H9 (cell line): ENCODE results near the gene NKIRAS1. TPM values are rescaled to one million over a fixed set of nuclear protein-coding genes. Genes with fewer than 3 reads are reported as not detected.

ENCODE experiments used
- DNase-seq: peaks from one replicate; pipeline ENCODE4 v3.0.0-alpha.2; 2017
- H2AFZ ChIP-seq: one replicate; pipeline ENCODE4 v1.6.1; 2013; ENCODE audit warnings: mild to moderate bottlenecking, low read length, control low read depth, moderate library complexity
- H2AK5ac ChIP-seq: 2 replicates; pipeline ENCODE4 v1.6.1; 2013; ENCODE audit warnings: low read length, control low read depth, mixed read lengths; ENCODE audit not compliant: insufficient read length
- H2BK120ac ChIP-seq: one replicate; pipeline ENCODE4 v1.6.1; 2013; ENCODE audit warnings: low read depth, mild to moderate bottlenecking, low read length, control low read depth, inconsistent platforms; ENCODE audit not compliant: poor library complexity, severe bottlenecking
- H2BK12ac ChIP-seq: 2 replicates; pipeline ENCODE4 v1.6.1; 2013; ENCODE audit warnings: low read length, control low read depth, mixed read lengths, low read depth; ENCODE audit not compliant: insufficient read length
- H2BK15ac ChIP-seq: 2 replicates; pipeline ENCODE4 v1.6.1; 2013; ENCODE audit warnings: low read depth, low read length, control low read depth
- H2BK20ac ChIP-seq: one replicate; pipeline ENCODE4 v1.6.1; 2013; ENCODE audit warnings: low read depth, mild to moderate bottlenecking, low read length, control low read depth, inconsistent platforms; ENCODE audit not compliant: poor library complexity, severe bottlenecking
- H2BK5ac ChIP-seq: 2 replicates; pipeline ENCODE4 v1.6.1; 2013; ENCODE audit warnings: low read length, control low read depth, mixed read lengths; ENCODE audit not compliant: insufficient read length
- H3K14ac ChIP-seq: 2 replicates; pipeline ENCODE4 v1.6.1; 2013; ENCODE audit warnings: low read length, control low read depth; ENCODE audit not compliant: insufficient read depth
- H3K18ac ChIP-seq: 2 replicates; pipeline ENCODE4 v1.6.1; 2013; ENCODE audit warnings: low read depth, mild to moderate bottlenecking, mixed read lengths, low read length, control low read depth; ENCODE audit not compliant: insufficient read length
- H3K23ac ChIP-seq: 2 replicates; pipeline ENCODE4 v1.6.1; 2013; ENCODE audit warnings: low read length, control low read depth, mixed read lengths, low read depth; ENCODE audit not compliant: insufficient read length
- H3K23me2 ChIP-seq: 2 replicates; pipeline ENCODE4 v1.6.1; 2013; ENCODE audit warnings: low read depth, mild to moderate bottlenecking, mixed read lengths, low read length, control low read depth; ENCODE audit not compliant: insufficient read length, poor library complexity, severe bottlenecking
- H3K27ac ChIP-seq: 2 replicates; pipeline ENCODE4 v1.5.1; 2013; ENCODE audit warnings: low read length, control low read depth, mixed read lengths, low read depth; ENCODE audit not compliant: insufficient read length
- H3K27me3 ChIP-seq: 2 replicates; pipeline ENCODE4 v1.6.1; 2013; ENCODE audit warnings: low read length, control low read depth, inconsistent platforms; ENCODE audit not compliant: insufficient read depth
- H3K4ac ChIP-seq: 2 replicates; pipeline ENCODE4 v1.6.1; 2013; ENCODE audit warnings: low read depth, mild to moderate bottlenecking, control low read depth, inconsistent platforms, low read length, moderate library complexity
- H3K4me1 ChIP-seq: 2 replicates; pipeline ENCODE4 v1.6.1; 2013; ENCODE audit warnings: low read length, control low read depth, inconsistent platforms; ENCODE audit not compliant: insufficient read depth
- H3K4me2 ChIP-seq: 2 replicates; pipeline ENCODE4 v1.6.1; 2013; ENCODE audit warnings: low read length, control low read depth, mixed read lengths; ENCODE audit not compliant: insufficient read length, insufficient read depth
- H3K56ac ChIP-seq: 2 replicates; pipeline ENCODE4 v1.6.1; 2013; ENCODE audit warnings: low read depth, mild to moderate bottlenecking, mixed read lengths, low read length, control low read depth; ENCODE audit not compliant: insufficient read length
- H3K79me1 ChIP-seq: 2 replicates; pipeline ENCODE4 v1.6.1; 2013; ENCODE audit warnings: low read depth, mild to moderate bottlenecking, moderate library complexity, low read length, control low read depth, inconsistent platforms; ENCODE audit not compliant: insufficient read depth, poor library complexity, severe bottlenecking
- H3K79me2 ChIP-seq: 2 replicates; pipeline ENCODE4 v1.6.1; 2013; ENCODE audit warnings: low read length, control low read depth, inconsistent platforms; ENCODE audit not compliant: insufficient read depth
- H3K9ac ChIP-seq: 2 replicates; pipeline ENCODE4 v1.6.1; 2013; ENCODE audit warnings: low read length, control low read depth, mixed read lengths; ENCODE audit not compliant: insufficient read length; ENCODE audit errors: extremely low read depth
- H3K9me3 ChIP-seq: one replicate; pipeline ENCODE4 v1.6.1; 2013; ENCODE audit warnings: low read depth, low read length, inconsistent platforms; ENCODE audit not compliant: control insufficient read depth
- H3T11ph ChIP-seq: one replicate; pipeline ENCODE4 v1.6.1; 2013; ENCODE audit warnings: mild to moderate bottlenecking, low read length, control low read depth, inconsistent platforms
- H4K20me1 ChIP-seq: one replicate; pipeline ENCODE4 v1.6.1; 2013; ENCODE audit not compliant: control insufficient read depth, insufficient read length, insufficient read depth
- H4K5ac ChIP-seq: 2 replicates; pipeline ENCODE4 v1.6.1; 2013; ENCODE audit warnings: low read depth, mild to moderate bottlenecking, mixed read lengths, low read length, control low read depth; ENCODE audit not compliant: insufficient read length
- H4K8ac ChIP-seq: replicated peaks from 2 replicates; pipeline ENCODE4 v1.6.1; 2013; ENCODE audit warnings: low read length, control low read depth, mixed read lengths, low read depth; ENCODE audit not compliant: insufficient read length
- H4K91ac ChIP-seq: 2 replicates; pipeline ENCODE4 v1.6.1; 2013; ENCODE audit warnings: low read depth, mild to moderate bottlenecking, moderate library complexity, mixed read lengths, low read length, control low read depth; ENCODE audit not compliant: insufficient read length
- H3K27ac Mint-ChIP-seq, 3 experiments: 2 replicates in 2 of 3; 3 replicates in 1 of 3; pipeline ENCODE4 v1.8.0; 2020 to 2021; ENCODE audit warnings: mixed read lengths in 3 of 3, mild to moderate bottlenecking in 1 of 3, moderate library complexity in 1 of 3
- H3K27me3 Mint-ChIP-seq: 2 replicates; pipeline ENCODE4 v1.8.0; 2021; ENCODE audit warnings: low read depth, mild to moderate bottlenecking, moderate library complexity, mixed read lengths
- H3K36me3 Mint-ChIP-seq, 3 experiments: 2 replicates in 2 of 3; 3 replicates in 1 of 3; pipeline ENCODE4 v1.8.0; 2020 to 2021; ENCODE audit warnings: low read depth in 3 of 3, mixed read lengths in 3 of 3; ENCODE audit not compliant: insufficient read depth in 1 of 3
- H3K4me1 Mint-ChIP-seq, 2 experiments: 2 replicates each; pipeline ENCODE4 v1.8.0; 2020; ENCODE audit warnings: mixed read lengths in 2 of 2
- H3K4me3 Mint-ChIP-seq, 2 experiments: 2 replicates in 1 of 2; 3 replicates in 1 of 2; pipeline ENCODE4 v1.8.0; 2020 to 2021; ENCODE audit warnings: mild to moderate bottlenecking in 2 of 2, mixed read lengths in 2 of 2, moderate library complexity in 1 of 2
- H3K9me3 Mint-ChIP-seq, 2 experiments: 2 replicates in 1 of 2; 3 replicates in 1 of 2; pipeline ENCODE4 v1.8.0; 2020; ENCODE audit warnings: mild to moderate bottlenecking in 2 of 2, mixed read lengths in 2 of 2, moderate library complexity in 1 of 2
- WGBS: extraction: QIAGEN DNeasy Blood & Tissue Kit; methylation state at CpG from one replicate; pipeline ENCODE4 v1.1.7; 2013; ENCODE audit warnings: missing lambda C conversion rate, low lambda C conversion rate, mixed read lengths; ENCODE audit not compliant: insufficient read length; ENCODE audit errors: extremely low coverage; 5-methylcytosine and 5-hydroxymethylcytosine counted together
- total RNA-seq: library from RNA; stranded (reverse); gene quantifications from 2 replicates; pipeline ENCODE4 v1.2.1, GENCODE V29; 2021
- TF ChIP-seq, protein P1 (sequence below): fragments of 200-600 bp; sonication (generic); conservative IDR thresholded peaks from 3 replicates; pipeline ENCODE4 v1.8.0; 2021; ENCODE audit warnings: antibody characterized with exemption, mild to moderate bottlenecking

Gene NKIRAS1
- total RNA-seq, 1 experiment from 2014 or later, result 6.1 TPM

DNA sequence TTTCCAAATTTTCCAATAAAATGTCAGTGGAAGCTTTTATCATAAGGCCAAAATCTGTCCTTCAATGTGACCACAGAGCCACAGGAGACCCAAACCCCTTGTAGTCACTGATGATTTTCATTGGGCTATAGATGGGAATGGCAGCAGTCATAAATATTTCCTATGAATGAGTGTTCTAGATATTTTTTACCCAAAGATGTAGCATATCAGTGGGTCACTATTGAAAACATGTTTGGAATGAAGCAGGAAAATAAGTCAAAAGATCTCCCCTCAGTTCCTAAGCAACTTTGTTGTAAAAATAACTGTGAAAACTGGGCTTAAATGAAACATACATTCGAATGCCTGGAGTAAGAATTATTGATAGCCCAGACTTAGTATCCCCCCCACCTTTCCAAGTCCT lies 49.0 kb downstream of the NKIRAS1 start:
- Histone ChIP-seq H3K4me1 (peaks cover 12% of the 10 kb centered on the region; the same call in 1 of the 2 replicates), H4K20me1 (no peaks in the 10 kb centered on the region)

More for the DNA sequence above, 49.0 kb downstream of the NKIRAS1 start:
- Histone ChIP-seq H2AK5ac (no peak overlapping the region), H2BK120ac (no peak overlapping the region), H3K56ac (no peak overlapping the region), H2BK5ac (no peak overlapping the region), H2BK20ac (no peak overlapping the region), H2AFZ (no peak overlapping the region), H2BK15ac (no peak overlapping the region), H3K27me3 (no peaks in the 10 kb centered on the region), H3K4me2 (no peak overlapping the region), H2BK12ac (no peak overlapping the region), H3K23ac (no peak overlapping the region), H3K14ac (no peak overlapping the region), H3K79me2 (peaks cover 3% of the 10 kb centered on the region; the same call in 1 of the 2 replicates), H4K91ac (no peak overlapping the region), H3K27ac (no peak overlapping the region), H4K5ac (no peak overlapping the region), H3T11ph (no peak overlapping the region), H3K9me3 (no peaks in the 10 kb centered on the region), H3K9ac (no peak overlapping the region), H3K18ac (no peak overlapping the region), H3K79me1 (peaks cover 5% of the 10 kb centered on the region), H4K8ac (no peak overlapping the region), H3K23me2 (no peaks in the 10 kb centered on the region), H3K4ac (no peak overlapping the region)
- Mint-ChIP-seq H3K36me3 (peaks cover 8 to 22% (median 12%) of the 10 kb centered on the region in 3 experiments), H3K4me1 (peaks cover 33 to 39% of the 10 kb centered on the region in 2 experiments), H3K27me3 (no peaks in the 10 kb centered on the region), H3K4me3 (no peak overlapping the region), H3K9me3 (0 out of 5 replicates have a peak, but pooled peaks cover 0 to 4% of the 10 kb centered on the region in 2 experiments), H3K27ac (no peak overlapping the region)
- TF ChIP-seq, protein P1, sequence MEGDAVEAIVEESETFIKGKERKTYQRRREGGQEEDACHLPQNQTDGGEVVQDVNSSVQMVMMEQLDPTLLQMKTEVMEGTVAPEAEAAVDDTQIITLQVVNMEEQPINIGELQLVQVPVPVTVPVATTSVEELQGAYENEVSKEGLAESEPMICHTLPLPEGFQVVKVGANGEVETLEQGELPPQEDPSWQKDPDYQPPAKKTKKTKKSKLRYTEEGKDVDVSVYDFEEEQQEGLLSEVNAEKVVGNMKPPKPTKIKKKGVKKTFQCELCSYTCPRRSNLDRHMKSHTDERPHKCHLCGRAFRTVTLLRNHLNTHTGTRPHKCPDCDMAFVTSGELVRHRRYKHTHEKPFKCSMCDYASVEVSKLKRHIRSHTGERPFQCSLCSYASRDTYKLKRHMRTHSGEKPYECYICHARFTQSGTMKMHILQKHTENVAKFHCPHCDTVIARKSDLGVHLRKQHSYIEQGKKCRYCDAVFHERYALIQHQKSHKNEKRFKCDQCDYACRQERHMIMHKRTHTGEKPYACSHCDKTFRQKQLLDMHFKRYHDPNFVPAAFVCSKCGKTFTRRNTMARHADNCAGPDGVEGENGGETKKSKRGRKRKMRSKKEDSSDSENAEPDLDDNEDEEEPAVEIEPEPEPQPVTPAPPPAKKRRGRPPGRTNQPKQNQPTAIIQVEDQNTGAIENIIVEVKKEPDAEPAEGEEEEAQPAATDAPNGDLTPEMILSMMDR, result no peak
- no CpG with 5 or more reads among the region's 1 CpG for WGBS
- DNase-seq, result no peak
